ENCODE measurements around the gene PPP5C.

PPP5C gene

DNA sequence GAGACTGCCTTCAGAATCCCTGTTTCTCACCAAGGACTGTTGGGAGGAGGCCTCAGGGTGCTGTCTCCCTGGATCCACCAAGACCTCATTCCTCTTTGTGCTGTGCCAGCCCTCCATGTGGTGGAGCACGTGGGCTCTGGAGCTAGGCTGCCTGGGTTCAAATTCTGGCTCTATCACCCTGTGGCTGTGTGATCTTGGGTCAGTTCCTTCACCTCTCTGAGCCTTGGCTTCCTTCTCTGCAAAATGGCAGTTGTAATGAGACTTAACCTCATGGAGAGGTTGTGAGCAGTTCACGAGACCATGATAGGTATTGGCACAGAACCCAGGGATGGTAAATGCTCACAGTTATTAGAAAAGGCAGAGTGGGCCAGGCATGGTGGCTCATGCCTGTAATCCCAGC, 75.5 kb downstream of the PPP5C start:
- no peak for FAIRE-seq
- TF ChIP-seq, protein P1, sequence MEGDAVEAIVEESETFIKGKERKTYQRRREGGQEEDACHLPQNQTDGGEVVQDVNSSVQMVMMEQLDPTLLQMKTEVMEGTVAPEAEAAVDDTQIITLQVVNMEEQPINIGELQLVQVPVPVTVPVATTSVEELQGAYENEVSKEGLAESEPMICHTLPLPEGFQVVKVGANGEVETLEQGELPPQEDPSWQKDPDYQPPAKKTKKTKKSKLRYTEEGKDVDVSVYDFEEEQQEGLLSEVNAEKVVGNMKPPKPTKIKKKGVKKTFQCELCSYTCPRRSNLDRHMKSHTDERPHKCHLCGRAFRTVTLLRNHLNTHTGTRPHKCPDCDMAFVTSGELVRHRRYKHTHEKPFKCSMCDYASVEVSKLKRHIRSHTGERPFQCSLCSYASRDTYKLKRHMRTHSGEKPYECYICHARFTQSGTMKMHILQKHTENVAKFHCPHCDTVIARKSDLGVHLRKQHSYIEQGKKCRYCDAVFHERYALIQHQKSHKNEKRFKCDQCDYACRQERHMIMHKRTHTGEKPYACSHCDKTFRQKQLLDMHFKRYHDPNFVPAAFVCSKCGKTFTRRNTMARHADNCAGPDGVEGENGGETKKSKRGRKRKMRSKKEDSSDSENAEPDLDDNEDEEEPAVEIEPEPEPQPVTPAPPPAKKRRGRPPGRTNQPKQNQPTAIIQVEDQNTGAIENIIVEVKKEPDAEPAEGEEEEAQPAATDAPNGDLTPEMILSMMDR (IDR thresholded peaks at IDR 0.05; ENCODE audit: insufficient read depth, missing control alignments), result no peak
- no peak for DNase-seq (ENCODE audit: insufficient read length, low spot score)

DNA sequence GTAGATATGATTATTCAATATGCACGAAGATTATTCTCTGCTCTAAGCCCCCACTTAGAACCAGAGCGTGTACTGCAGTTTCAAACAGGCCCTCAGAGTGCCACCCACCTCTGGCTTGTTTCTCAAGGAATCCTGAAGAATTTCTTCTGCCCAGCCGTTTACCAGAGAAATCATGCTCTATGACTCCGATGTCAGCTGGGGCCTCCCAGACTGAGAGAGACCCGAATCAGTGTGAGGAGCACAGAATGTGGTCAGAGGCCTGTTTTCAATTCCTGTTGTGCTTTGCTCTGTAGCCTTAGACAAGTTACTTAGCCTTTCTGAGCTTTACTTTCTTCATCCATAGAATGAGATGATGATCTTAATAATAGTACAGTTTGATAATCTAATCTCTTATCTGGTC, 76.3 kb downstream of the PPP5C start:
- no peak for DNase-seq (ENCODE audit: insufficient read length, low spot score)
- no peak for FAIRE-seq
- TF ChIP-seq, protein P1 (IDR thresholded peaks at IDR 0.05; ENCODE audit: insufficient read depth, missing control alignments), result no peak

DNA sequence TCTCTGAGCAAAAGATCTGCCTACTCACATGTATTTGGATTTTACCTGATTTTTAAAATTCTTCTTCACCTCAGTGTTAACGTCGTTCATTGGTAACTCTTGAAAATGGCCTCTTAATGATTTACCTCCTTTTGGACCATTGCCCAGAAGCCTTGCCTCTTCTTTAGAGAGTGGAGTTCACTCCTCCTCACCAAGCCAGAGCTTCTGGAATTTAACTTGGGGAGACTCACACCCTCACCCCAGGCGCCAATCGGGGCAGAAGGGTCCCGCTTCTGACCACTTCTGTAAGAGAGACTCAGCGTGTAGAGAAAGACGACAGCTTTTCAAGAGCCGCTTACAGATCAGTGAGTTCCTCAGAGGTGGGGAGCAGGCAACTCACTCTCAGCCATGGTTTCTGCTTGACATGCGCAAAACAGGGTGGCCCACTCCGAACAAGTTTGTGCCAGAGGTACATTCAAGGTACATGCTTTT, 79.2 kb downstream of the PPP5C start:
- TF ChIP-seq, protein P1 (IDR thresholded peaks at IDR 0.05; ENCODE audit: insufficient read depth, missing control alignments), result no peak
- FAIRE-seq, result no peak
- DNase-seq (ENCODE audit: insufficient read length, low spot score), result no peak

DNA sequence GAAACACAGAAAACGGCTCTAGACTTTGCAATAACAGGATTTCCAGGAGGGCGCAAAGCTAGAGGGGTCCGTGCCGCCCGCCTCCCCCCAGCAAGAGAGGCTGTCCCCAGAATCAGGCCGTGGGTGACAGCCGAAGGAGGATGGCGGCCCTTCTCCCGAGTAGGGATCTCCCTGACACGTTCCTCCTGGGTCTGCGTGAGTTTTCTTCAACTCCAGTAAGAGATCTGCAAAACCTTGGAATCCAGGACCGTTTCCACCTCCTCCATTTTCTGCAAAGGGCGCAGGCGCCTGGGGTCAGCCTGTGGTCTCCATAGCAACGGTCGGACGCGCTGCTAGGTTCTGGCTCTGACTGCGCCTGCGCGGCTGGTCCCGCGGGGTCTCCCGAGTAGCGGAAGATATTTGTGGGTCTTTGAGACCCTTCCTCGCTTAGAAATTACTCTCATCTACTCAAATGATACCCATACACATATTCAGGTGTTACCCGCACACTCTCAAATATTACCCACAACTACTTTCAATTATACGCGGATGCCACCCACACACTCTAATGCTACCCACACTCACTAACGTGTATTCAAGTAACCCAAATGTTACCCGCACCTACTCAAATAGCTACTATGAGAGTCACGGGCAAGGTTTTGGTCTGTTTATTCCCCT, 79.7 kb downstream of the PPP5C start:
- FAIRE-seq (no peak), DNase-seq (ENCODE audit: insufficient read length, low spot score) (peak; percentile 84)
- TF ChIP-seq, protein P1 (IDR thresholded peaks at IDR 0.05; ENCODE audit: insufficient read depth, missing control alignments), result no peak

DNA sequence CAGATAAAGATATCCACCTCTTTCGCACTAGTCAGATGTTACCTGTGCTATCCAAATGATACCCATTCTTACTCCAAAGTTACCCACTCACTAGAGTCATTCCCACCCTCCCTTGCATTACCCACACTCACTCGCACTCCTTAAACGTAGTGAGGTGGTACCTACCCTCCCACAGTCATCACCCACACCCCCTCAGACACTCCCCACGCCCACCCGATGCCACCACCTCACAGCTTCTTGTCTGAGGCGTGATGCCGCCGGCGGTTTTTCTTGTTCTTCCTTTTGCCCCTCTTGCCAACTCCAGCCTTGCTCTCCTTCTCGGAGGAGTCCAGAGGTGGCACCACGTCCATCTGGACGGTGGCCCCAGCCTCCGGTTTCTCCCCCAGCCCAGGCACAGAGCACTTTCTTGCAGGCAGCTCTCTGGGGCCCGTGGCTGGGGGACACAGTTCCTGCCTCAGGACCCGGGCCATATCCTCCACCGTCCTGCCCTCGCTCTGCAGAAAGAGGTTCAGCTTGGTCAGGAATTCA, 80.7 kb downstream of the PPP5C start:
- FAIRE-seq, result no peak
- no peak for DNase-seq (ENCODE audit: insufficient read length, low spot score)
- TF ChIP-seq, protein P1 (IDR thresholded peaks at IDR 0.05; ENCODE audit: insufficient read depth, missing control alignments), result no peak

DNA sequence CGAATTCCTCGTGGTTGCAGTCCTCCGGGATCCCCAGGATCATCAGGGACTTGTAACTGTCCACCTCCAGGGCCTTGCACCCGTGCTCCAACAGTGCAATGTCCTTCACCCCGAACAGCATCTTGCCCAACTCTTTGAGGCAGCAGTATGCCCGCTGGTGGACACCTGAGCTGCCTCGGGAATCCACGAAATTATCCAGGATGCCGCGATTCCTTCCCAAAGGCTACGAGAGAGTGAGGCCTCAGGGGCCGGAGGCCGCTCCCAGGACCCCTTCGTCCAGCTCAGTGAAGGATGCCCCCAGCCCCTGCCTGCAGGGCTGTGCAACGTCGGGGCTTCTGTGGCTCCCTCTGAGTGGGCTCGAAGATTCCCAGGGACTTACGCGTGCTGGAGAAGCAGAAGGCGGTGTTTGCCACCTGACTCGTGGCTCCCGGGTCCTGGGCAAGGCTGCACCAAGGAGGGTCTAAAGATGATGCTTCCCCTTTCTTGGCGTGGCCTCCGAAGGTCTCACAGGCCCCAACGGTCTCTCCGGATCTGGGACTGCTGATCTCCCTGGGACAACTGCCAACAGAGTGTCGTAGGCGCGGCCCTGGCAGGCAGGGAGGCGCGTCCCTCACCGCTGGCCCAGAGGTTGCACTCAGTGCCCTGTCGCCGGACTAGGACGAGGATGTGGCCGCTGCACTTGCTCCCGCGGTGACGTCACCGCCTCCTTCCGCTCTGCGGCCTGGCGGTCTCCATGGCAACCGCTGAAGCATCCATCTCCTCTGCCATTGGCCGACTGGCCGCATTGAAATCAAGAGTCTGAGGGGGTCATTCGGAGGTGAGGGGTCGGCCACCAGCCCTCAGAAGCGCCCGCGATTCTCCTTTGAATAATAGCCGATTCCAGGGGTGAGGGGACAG, 81.6 kb downstream of the PPP5C start, which contains the start of gene PNMA8C:
Gene PNMA8C, minus strand, starts transcription at position 698 of the 897 bp plus-strand sequence. Its CDS starts 577 bp downstream, at position 121.
- TF ChIP-seq, protein P1 (IDR thresholded peaks at IDR 0.05; ENCODE audit: insufficient read depth, missing control alignments), result no peak
- FAIRE-seq, result no peak
- DNase-seq (ENCODE audit: insufficient read length, low spot score), result no peak
